NK-92 (cell line): ENCODE measurements around the gene FDX2.
A peak's percentile ranks its signal among the peaks of the same experiment; 100 is the strongest.
"Not testable (repeated sequence)": the region's sequence is repeated elsewhere in the genome, so short reads cannot be mapped to it uniquely, and the experiment has no call there.

Experiments
- DNase-seq: peaks from one replicate; lab custom pipeline; 2025; ENCODE audit not compliant: unreplicated experiment; lab: John Stamatoyannopoulos, UW

Gene FDX2

DNA sequence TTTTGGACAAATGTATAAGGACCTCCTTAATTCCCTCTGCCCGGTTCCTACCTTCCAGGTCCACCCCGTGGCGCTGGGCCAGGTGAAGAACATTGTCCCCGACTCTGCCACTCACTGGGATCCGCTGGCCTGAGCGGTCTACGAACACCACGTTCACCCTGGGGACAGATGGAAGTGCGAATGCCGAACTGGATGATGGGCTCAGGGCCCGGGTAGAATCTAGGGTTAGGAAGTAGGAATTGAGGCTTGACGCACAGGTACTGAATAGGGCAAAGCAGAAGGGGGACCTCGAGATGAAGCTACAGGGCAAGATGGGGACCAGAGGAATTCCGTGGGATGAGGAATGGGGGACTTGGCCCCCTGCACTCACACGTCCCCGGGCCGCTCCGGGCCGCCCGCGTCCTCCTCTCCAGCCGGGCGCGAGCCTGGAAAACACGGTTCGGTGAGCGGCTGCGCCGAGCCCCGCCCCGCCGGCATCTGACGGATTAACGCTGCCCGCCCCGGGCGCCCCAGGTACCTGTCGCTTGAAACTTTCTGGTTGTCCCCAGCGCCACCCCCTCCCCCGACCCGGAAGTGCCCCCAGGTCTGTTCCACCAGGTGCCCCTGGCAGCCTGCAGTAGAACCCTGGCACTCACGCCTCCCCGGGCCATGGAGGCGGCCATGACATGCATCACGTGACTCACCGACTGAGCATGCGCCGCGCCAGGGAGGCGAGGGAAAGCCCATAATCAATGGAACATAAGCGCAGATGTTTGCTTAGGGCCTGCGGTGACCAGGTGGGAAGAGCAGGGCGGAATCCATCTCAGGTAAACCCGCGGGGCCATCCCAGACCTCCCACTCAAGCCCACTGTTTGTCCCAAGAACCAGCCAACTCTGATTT is at the start of gene FDX2:
TSS of gene FDX2 (minus strand) at position 681 of the 880 bp plus-strand sequence. CDS start at position 662, 19 bp downstream.
- DNase-seq = peak; percentile 31

DNA sequence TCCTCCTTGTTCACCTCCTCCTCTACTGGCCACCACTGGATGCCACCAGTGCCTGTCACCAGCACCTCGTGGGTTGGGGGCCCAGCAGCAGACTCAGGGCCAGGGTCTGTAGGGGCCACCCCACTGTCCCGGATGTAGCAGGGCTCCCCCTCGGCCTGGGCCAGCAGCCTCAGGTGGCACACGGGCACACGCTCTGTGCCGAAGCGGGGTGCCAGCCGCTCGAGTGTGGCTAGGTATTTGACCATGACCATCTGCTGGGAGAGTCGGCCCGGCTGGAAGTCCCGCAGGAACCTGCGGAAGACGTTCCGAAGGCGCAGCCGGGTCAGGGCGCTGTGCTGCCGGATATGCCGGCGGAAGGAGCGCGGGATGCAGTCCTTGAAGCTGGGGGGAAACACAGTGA is 49.7 kb upstream of the FDX2 start:
- no peak for DNase-seq

DNA sequence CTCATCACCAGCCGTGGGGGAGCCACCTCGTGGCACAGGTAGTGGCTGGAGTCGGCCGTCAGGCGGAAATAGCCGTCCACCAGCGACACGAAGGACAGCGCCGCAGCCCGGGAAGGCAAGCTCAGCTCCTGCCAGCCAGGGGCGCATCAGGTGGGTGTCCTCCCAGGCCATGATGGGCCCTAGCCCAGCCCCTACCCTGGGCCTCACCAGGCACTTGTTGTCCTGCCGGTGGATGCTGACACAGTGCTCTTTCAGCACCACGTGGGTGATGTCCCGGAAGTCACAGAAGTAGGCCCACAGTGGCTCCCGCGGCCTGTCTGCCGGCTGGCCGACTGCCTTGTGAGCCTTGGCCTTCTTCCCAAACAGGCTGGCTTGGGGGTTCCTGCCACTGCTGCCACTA is 48.8 kb upstream of the FDX2 start:
- DNase-seq = no peak

DNA sequence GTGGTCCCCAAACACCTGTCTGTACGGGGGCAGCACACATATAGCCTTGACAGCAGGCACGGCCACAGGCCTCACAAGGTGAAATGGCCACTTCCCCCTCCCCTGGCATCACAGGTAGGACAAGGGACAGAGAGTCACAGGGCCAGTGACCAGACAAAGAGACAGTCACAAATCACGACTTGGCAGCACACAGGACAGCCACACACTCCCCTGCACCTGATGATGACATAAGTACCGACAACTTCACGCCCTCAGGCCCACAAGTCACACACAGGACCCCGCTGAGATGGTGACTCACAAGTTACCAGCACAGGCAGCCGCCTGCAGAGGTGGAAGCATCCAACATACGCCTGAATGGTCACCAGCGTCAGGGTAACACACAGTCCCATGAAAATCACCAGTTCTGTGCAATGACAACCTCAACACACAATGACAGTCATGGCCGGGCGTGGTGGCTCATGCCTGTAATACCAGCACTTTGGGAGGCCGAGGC is 48.0 kb upstream of the FDX2 start:
- DNase-seq = no peak

DNA sequence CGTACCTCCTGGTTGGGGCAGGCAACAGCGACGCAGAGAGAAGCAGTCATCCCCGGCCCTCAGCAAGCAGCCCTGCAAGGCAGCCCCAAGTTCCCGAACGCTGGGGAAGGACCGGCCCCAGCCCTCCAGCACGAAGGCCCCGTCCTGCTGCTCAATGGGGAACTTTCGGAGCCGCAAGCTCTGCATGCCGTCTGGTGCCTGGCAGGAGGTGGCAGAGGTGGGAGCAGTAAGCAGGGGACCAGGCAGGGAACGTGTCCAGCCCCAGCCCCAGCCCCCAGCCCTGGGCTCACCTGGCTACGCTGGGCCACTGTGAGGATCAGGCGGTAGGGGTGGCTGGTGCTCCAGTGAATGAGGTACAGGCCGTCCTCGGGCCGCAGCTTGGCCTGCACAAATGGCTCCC is 46.4 kb upstream of the FDX2 start:
- DNase-seq = no peak

DNA sequence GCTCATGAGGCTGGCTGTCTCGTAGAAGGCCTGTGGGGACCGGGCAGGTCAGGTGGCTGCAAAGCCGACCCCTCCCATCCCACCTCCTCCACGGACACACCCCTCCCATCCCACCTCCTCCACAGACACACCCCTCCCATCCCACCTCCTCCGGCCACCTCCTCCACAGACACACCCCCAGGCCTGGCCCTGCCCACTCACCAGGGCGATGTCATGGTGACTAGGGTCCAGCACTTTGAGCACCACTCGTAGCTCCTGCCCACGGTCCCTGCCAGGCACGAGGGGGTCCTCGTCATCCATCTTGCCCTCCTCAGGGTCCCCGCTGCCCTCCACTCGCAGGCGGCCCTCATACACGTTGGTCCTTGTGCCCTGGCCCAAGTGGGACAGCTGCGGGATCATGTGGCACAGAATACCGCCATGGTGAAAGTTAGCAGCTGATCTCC is 45.8 kb upstream of the FDX2 start:
- DNase-seq = no peak

DNA sequence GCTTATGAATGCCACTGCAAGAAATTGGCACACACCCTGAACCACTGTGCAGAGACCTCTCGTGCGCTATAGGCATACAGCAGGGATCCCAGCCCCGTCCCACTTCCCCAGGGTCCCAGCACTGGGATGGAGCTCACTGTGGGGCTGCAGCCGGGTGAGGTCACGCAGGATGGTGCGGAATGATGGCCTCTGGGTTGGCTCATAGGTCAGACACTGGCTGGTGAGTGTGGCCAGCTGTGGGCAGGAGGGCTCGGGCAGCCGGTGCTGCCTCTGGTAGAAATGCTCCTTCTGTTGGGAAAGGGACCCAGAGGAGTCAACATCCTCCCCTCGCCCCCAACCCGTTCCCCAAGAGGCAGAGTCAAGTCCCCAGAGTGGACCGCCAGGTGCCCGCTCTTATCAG is 40.6 kb upstream of the FDX2 start:
- DNase-seq = no peak

DNA sequence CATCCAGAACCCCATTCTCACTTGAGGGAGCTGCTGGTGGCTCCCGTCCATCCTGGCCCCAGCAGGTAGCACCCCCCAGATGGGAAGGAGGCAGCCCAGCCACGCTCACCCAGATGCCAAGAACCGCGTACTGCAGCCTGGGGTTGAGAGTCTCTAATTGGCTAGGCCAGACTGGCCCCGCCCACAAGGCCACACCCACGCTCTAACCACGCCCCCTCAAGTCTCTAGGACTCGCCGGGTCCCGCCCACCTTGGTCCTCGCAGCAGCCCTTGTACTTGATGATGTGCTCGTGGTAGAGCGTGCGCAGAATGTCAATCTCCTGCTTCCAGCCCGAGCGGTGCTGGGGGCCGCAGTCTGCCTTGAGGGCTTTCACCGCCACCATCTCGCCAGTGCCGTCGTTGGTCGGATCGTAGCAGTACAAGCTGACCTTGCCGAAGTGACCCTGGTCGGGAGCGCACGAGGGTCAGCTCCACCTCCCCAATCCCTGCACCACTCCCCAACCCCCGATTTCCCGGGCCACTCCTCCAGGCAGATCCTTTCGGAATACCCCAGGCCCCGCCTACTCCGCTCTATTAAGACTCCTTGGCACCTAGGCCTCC is 38.1 kb upstream of the FDX2 start:
- no peak for DNase-seq

DNA sequence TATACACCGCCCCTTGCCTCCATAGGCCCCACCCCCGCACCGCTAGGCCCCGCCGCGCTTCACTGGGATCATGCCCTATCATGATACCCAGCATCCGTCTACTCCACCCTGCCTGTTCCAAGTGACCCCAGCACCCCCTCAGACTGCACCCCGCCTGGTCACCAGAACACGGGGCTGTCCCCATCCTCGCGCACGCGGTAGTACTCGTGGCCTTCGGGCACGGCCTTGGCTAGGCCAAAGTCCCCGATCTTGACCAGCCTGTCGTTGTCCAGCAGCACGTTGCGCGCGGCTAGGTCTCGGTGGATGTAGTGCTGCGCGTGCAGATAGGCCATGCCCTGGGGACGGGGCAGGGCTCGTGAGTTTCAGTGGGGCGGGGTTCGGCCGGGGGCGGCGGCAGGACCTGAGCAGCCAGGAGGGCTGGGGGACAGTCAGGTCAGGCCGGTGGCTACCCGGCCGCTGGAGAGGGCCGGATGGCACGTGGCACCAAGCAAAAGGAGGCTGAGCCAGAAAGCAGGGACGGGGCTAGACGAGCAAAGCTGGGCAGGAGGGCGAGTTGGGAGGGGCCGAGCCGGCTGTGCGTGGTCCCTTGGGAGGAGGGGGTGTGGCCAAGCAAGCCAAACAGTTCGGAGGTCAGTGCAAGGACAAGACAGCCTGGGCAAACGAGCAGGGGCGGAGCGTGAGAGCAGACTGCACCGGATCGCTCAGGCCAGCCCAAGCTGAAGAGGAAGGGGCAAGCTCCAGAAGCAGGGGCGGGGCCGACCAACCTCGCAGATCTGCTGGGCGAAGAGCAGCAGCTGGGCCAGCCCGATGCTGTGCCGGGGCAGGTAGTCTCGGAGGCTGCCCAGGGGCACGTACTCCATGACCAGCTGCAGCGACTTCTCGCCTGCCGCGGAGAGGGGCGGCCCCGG is 37.2 kb upstream of the FDX2 start:
- no peak for DNase-seq

DNA sequence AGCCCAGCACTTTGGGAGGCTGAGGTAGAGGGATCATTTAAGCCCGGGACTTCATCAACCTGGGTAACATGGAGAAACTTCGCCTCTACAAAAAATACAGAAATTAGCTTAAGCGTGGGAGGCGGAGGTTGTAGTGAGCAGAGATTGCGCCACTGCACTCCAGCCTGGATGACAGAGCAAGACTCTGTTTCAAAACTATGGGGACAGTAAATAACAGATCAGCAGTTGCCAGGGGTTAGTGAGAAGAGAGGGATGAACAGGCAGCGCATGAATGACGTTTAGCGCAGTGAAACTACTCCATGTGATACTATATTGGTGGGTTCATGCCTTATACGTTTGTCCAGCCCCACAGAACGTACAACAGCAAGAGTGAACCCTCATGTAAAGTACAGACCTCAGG is 30.7 kb upstream of the FDX2 start:
- DNase-seq = no peak

DNA sequence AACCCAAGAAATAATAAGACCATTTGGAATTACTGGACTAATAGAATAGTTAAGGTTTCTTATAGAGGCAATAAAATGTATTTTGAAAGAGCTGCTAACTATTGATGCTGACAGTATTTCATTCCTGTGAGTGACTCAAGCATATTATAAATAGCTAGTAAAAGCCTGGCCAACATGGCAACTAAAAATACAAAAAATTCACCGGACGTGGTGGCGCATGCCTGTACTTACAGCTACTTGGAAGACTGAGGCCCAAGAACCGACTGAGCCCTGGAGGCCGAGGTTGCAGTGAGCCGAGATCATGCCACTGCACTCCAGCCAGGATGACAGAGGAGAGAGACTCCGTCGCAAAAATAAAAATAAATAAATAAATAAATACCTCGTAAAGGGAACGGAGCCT is 29.0 kb upstream of the FDX2 start:
- no peak for DNase-seq

DNA sequence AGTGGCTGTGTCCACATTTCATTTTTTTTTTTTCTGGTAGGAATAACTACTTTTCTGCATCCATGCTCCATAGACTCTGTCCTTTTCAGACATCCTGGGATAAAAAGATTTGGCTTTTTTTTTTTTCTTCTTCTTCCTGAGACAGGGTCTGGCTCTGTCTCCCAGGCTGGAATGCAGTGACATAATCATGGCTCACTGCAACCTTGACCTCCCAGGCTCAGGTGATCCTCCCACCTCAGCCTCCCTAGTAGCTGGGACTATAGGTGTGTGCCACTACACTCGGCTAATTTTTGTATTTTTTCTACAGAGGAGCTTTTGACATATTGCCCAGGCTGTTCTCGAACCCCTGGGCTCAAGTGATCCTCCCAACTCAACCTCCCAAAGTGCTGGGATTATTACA is 27.7 kb upstream of the FDX2 start:
- DNase-seq = no peak

DNA sequence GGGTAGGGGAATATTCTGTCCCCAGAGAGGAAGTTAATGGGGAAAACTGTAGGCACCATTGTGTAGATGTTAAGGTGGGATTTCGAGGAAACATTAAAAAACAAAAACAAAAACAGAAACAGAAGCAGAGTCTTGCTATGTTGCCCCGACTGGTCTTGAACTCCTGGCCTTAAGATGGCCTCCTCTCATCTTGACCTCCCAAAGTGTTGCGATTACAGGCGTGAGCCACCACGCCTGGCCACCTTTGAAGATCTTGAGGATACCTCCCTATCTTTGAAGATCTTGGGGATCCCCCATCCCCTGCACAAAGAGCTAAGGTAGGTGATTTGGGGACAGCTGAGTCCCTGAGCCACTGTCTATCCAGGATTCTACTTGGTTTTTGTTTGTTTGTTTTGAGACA is 24.2 kb upstream of the FDX2 start:
- DNase-seq = no peak

DNA sequence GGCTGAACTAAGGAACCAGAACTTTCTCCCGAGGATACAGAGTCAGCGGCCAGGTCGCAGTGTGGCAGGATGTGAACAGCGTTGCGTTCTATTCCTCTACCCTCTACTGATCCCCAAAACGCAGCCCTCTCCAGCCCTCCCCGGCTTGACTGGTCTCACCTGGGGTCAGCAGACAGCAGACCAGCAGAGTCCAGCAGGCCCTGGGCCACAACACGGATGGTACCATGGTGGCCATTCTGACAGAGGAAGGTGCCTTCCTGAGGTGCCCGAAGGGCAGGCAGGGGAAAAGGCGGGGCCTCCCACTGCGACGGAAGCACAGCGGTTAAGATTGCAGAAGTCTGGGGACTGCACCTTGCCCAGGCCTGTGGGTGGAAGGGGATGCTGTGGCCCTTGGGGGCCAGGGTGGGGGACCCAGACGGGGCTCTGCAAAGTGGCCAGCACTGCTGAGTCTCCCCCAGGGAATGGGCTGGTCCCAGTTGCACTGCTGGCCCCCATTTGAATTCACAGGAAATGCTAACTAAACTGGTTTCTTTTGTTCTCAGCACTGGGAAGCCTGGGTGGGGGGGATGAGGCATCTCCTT is 23.7 kb upstream of the FDX2 start, which contains the start of gene ICAM3:
TSS of gene ICAM3 (minus strand) at position 245 of the 581 bp plus-strand sequence. CDS start at position 235, 10 bp downstream.
- no peak for DNase-seq

DNA sequence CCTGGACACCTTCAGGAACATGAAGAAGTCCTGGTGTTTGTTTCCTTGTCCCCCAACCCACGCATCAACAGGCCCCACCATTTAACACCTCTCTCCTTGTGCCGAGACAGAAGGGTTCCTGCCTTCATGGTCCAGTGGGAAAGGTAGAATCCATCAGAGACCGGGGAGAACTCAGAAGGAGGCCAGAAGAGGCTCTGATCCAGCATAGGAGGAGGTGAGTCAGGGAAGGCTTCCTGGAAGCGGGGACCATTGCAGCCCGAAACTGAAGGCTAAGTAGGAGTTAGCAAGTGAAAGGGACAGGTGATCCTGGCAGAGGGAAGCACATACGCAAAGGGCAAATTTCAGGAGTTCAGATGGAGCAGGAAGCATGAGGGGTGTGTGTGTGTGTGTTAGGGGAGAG is 23.1 kb upstream of the FDX2 start:
- DNase-seq = no peak

DNA sequence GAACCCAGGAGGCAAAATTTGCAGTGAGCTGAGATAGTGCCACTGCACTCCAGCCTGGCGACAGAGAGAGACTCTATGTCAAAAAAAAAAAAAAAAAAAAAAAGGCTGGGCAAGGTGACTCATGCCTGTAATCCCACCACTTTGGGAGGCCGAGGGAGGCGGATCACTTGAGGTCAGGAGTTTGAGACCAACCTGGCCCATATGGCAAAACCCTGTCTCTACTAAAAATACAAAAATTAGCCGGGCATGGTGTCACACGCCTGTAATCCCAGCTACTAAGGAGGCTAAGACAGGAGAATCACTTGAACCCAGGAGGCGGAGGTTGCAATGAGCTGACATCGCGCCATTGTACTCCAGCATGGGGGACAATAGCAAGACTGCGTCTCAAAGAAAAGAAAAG is 20.9 kb upstream of the FDX2 start:
- DNase-seq = not testable (repeated sequence)

DNA sequence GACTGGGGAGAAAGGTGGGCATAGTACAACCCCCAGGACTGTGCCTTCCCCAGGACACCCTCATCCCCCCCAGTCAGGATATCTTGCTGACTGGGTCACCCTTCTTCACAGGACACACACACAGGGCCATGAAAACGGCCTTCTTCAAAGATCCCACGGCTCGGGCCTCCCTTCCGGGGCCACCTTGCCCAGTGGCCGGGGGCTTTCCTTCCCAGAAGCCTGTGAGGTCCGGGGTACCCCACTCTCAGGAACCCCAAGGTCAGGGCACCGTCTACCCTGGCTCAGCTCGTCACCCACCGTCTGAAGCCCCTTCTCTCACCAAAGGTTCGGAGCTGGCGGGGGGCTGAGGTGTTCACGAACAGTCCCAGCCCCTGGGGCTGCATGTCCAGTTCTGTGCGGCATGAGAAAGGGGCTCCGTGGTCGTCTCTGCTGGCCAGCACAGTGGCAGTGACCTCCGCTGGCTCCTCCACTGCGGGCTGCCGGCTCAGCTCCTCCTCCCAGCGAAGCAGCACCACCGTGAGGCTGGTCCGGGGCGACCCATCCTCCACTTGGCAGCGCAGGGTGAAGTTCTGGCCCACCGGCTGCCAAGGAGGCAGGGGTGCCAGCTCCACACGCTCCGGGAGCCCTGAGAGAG is 19.7 kb upstream of the FDX2 start:
- DNase-seq = no peak

DNA sequence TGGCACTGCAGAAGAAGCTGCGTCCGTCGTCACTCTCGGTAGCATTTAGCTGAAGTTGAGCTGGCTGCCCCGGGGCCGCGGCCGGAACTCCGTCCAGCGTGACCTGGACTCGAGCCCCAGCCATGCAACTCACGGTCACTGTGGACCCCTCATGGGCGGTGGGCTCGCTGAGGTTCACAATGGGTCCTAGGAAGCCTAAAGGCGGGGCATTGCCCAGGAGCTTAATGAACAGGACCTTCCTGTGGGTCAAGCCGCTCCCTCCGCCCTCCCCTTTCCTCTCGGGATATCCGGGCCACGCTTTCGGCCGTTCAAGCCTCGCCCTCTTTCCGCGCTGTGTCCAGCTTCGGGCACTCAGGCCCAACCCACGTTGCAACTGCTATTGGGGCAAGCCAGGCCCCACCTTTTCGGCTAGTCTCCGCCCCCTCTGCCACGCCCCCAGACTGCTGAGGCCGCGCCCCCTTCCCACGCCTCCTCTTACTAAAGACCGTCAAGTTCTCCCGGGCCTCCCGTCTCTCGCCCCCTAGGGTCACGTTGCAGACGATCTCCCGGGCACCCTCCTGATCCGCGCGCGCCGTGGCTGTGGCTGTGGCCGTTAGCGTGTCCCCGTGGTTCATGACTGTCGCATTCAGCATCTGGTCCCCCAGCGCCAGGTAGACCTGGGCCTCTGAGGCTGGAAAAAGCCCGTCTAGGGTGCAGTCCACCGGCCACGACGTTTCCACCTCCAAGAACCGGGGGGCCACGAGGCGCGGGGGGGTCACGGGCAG is 19.0 kb upstream of the FDX2 start:
- no peak for DNase-seq

DNA sequence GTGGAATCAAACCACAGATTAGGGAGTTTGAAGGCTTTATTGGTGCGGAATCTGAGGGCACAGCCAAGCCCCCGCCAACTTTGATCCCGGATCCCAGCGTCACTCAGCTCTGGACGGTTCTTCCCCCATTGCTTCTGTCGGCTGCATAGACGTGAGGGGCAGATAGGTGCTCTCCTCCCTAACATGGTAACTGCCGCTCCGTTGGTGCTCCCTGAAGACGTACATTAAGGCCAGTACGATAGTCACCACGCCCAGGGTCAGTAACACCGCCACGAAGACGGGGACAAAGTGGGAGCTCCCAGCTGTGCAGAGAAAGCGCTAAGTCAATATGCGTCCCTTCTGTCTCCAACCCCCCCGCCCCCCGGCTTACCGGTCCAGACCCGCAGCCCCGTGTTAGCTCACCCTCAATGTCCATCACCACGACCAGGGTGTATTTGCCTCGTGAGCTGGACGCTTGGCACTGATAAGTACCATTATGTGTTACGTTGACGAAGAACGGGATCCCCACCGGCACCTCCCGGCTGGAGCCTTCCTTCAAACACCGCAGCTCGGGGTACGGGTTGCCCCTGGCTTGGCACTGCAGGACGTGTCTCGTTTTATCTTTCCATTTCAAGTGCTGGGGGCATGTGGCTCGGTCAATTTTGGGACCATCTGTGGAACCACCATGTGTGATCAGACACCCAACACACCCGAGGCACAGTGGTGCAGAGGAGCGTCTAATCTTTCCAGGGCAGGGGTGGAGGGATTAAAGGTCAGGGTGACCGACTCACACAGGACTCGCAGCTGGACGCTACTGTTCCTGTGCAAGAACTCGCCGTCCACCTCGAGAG is 18.2 kb upstream of the FDX2 start:
- DNase-seq = no peak
